Measurements from ENCODE around the gene CDK19.

CDK19 gene

DNA sequence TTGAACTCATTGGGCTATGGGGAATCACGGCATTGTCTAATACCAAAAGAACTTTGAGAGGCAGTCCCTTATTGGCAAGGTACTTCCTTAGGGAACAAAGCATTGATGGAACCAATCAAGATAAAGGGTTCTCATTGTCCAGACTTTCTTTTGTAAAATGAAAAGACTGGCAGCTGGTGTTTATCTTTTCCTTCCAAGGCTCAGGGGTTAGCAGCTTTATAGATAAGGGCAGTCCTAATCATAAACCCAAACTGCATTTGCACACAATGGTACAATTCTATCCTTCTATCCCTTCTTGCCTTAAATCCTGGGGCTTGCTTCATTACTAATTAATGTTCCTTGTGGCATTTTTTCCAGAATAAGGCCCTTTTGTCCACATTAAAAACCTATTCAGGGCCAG, 28.6 kb downstream of the CDK19 start:
- Histone ChIP-seq H3K9me3 (replicated peaks in 1 of 2; ENCODE audit: control insufficient read depth in 2 of 2, insufficient read depth in 1 of 2, low read depth in 1 of 2, low read length in 2 of 2) (peaks cover 5 to 10% of the 10 kb centered on the region in 2 donors), H2BK120ac (ENCODE audit: low read depth, low read length) (no peak overlapping the region), H3K27me3 (ENCODE audit: control insufficient read depth in 3 of 3, insufficient read depth in 3 of 3, low read depth in 1 of 3, low read length in 3 of 3) (no peaks in the 10 kb centered on the region), H3K4me3 (ENCODE audit: low read length in 2 of 2) (no peak overlapping the region), H2BK15ac (ENCODE audit: low read length) (no peak overlapping the region), H3K79me1 (ENCODE audit: low read depth, low read length) (peaks cover 2% of the 10 kb centered on the region), H3K4me2 (ENCODE audit: insufficient read depth, low read length, poor library complexity, severe bottlenecking) (no peak overlapping the region), H2AFZ (ENCODE audit: low read length) (no peak overlapping the region), H3K4ac (ENCODE audit: low read length) (no peak overlapping the region), H3K23ac (ENCODE audit: low read depth, low read length, poor library complexity) (no peak overlapping the region), H4K8ac (ENCODE audit: low read depth, low read length) (no peak overlapping the region), H2BK12ac (ENCODE audit: low read length) (no peak overlapping the region), H3K9ac (ENCODE audit: low read depth, low read length, poor library complexity) (no peak overlapping the region), H3K14ac (ENCODE audit: low read length) (no peak overlapping the region), H2AK5ac (ENCODE audit: low read depth, low read length) (no peak overlapping the region), H3K36me3 (replicated peaks in 1 of 2; ENCODE audit: control insufficient read depth in 2 of 2, insufficient read depth in 2 of 2, low read length in 2 of 2) (no peaks in the 10 kb centered on the region), H4K91ac (ENCODE audit: low read depth, low read length, poor library complexity) (no peak overlapping the region), H3K4me1 (ENCODE audit: control insufficient read depth in 2 of 2, insufficient read depth in 1 of 2, low read depth in 1 of 2, low read length in 2 of 2) (no peaks in the 10 kb centered on the region), H3K27ac (replicated peaks; ENCODE audit: low read length) (no peak overlapping the region), H2BK5ac (ENCODE audit: low read length) (no peak overlapping the region), H3K18ac (ENCODE audit: low read length) (no peak overlapping the region)
- DNase-seq (ENCODE audit: low spot score), result no peak
- WGBS, 2 donors (ENCODE audit: extremely low coverage in 2 of 2, insufficient read length in 2 of 2, insufficient replicate concordance in 1 of 2), result no CpG with 5 or more reads among the region's 1 CpG

DNA sequence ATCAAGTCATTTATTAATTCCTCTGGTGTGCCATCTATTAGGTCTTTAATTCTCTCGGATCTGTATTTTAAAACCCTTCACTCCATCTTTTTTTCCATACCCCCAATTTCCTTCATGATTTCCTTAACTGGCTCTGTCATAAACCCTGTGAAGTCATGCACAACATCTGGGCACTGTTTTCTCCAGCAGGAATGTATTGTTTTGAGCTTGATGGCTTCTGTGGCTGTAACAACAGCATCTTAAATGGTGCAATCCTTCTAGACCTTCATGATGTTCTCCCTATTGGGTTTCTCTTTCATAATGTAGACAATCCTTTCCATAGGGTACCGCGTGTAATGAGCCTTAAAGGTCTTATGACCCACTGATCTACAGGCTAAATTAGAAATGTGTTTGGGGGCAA, 29.0 kb downstream of the CDK19 start:
- Histone ChIP-seq H3K36me3 (replicated peaks in 1 of 2; ENCODE audit: control insufficient read depth in 2 of 2, insufficient read depth in 2 of 2, low read length in 2 of 2) (no peaks in the 10 kb centered on the region), H3K4me1 (ENCODE audit: control insufficient read depth in 2 of 2, insufficient read depth in 1 of 2, low read depth in 1 of 2, low read length in 2 of 2) (no peaks in the 10 kb centered on the region), H3K27ac (replicated peaks; ENCODE audit: low read length) (no peak overlapping the region), H4K8ac (ENCODE audit: low read depth, low read length) (no peak overlapping the region), H2AK5ac (ENCODE audit: low read depth, low read length) (no peak overlapping the region), H3K79me1 (ENCODE audit: low read depth, low read length) (peaks cover 4% of the 10 kb centered on the region), H3K14ac (ENCODE audit: low read length) (no peak overlapping the region), H3K27me3 (ENCODE audit: control insufficient read depth in 3 of 3, insufficient read depth in 3 of 3, low read depth in 1 of 3, low read length in 3 of 3) (no peaks in the 10 kb centered on the region), H3K9me3 (replicated peaks in 1 of 2; ENCODE audit: control insufficient read depth in 2 of 2, insufficient read depth in 1 of 2, low read depth in 1 of 2, low read length in 2 of 2) (peaks cover 5 to 10% of the 10 kb centered on the region in 2 donors), H2BK120ac (ENCODE audit: low read depth, low read length) (no peak overlapping the region), H2BK12ac (ENCODE audit: low read length) (no peak overlapping the region), H3K9ac (ENCODE audit: low read depth, low read length, poor library complexity) (no peak overlapping the region), H2AFZ (ENCODE audit: low read length) (no peak overlapping the region), H3K18ac (ENCODE audit: low read length) (no peak overlapping the region), H3K4me2 (ENCODE audit: insufficient read depth, low read length, poor library complexity, severe bottlenecking) (no peak overlapping the region), H2BK15ac (ENCODE audit: low read length) (no peak overlapping the region), H2BK5ac (ENCODE audit: low read length) (no peak overlapping the region), H4K91ac (ENCODE audit: low read depth, low read length, poor library complexity) (no peak overlapping the region), H3K4ac (ENCODE audit: low read length) (no peak overlapping the region), H3K23ac (ENCODE audit: low read depth, low read length, poor library complexity) (no peak overlapping the region), H3K4me3 (ENCODE audit: low read length in 2 of 2) (no peak overlapping the region)
- DNase-seq (ENCODE audit: low spot score), result no peak
- 100% methylated on average over 1 of the region's 3 CpGs; no CpG with 5 or more reads in 1 of the 2 donors for WGBS, 2 donors (ENCODE audit: extremely low coverage in 2 of 2, insufficient read length in 2 of 2, insufficient replicate concordance in 1 of 2)

DNA sequence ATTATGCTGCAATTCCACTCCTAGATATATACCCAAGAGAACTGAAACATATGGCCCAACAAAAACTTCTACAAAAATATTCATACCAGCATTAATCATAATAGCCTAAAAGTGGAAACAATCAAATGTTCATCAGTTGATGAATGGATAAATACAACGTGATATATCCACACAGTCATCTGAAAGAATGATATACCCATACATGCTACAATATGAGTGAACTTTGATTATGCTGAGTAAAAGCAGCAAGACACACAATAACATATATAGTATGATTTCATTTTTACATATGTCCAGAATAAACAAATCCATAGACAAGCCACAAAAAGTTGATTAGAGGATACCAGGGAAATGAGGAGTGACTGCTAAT, 30.7 kb downstream of the CDK19 start:
- peaks cover 4% of the 10 kb centered on the region for H3K79me1 ChIP-seq (ENCODE audit: low read depth, low read length)
- H2AFZ ChIP-seq (ENCODE audit: low read length), result no peak overlapping the region
- H3K4me2 ChIP-seq (ENCODE audit: insufficient read depth, low read length, poor library complexity, severe bottlenecking), result no peak overlapping the region
- H3K23ac ChIP-seq (ENCODE audit: low read depth, low read length, poor library complexity), result no peak overlapping the region
- no peak overlapping the region for H4K91ac ChIP-seq (ENCODE audit: low read depth, low read length, poor library complexity)
- no peak overlapping the region for H2AK5ac ChIP-seq (ENCODE audit: low read depth, low read length)
- H2BK12ac ChIP-seq (ENCODE audit: low read length), result no peak overlapping the region
- H2BK120ac ChIP-seq (ENCODE audit: low read depth, low read length), result no peak overlapping the region
- no peak overlapping the region for H3K18ac ChIP-seq (ENCODE audit: low read length)
- no peaks in the 10 kb centered on the region for H3K27me3 ChIP-seq (ENCODE audit: control insufficient read depth in 3 of 3, insufficient read depth in 3 of 3, low read depth in 1 of 3, low read length in 3 of 3)
- no peak overlapping the region for H2BK15ac ChIP-seq (ENCODE audit: low read length)
- no peaks in the 10 kb centered on the region for H3K36me3 ChIP-seq (replicated peaks in 1 of 2; ENCODE audit: control insufficient read depth in 2 of 2, insufficient read depth in 2 of 2, low read length in 2 of 2)
- no peaks in the 10 kb centered on the region for H3K4me1 ChIP-seq (ENCODE audit: control insufficient read depth in 2 of 2, insufficient read depth in 1 of 2, low read depth in 1 of 2, low read length in 2 of 2)
- no peak overlapping the region for H3K4ac ChIP-seq (ENCODE audit: low read length)
- no peak overlapping the region for H3K14ac ChIP-seq (ENCODE audit: low read length)
- no peak for DNase-seq (ENCODE audit: low spot score)
- H3K9me3 ChIP-seq (replicated peaks in 1 of 2; ENCODE audit: control insufficient read depth in 2 of 2, insufficient read depth in 1 of 2, low read depth in 1 of 2, low read length in 2 of 2), result peaks cover 5 to 10% of the 10 kb centered on the region in 2 donors
- no peak overlapping the region for H4K8ac ChIP-seq (ENCODE audit: low read depth, low read length)
- no peak overlapping the region for H2BK5ac ChIP-seq (ENCODE audit: low read length)
- no peak overlapping the region for H3K9ac ChIP-seq (ENCODE audit: low read depth, low read length, poor library complexity)
- WGBS, 2 donors (ENCODE audit: extremely low coverage in 2 of 2, insufficient read length in 2 of 2, insufficient replicate concordance in 1 of 2), result no CpG with 5 or more reads among the region's 1 CpG
- no peak overlapping the region for H3K4me3 ChIP-seq (ENCODE audit: low read length in 2 of 2)
- H3K27ac ChIP-seq (replicated peaks; ENCODE audit: low read length), result no peak overlapping the region

DNA sequence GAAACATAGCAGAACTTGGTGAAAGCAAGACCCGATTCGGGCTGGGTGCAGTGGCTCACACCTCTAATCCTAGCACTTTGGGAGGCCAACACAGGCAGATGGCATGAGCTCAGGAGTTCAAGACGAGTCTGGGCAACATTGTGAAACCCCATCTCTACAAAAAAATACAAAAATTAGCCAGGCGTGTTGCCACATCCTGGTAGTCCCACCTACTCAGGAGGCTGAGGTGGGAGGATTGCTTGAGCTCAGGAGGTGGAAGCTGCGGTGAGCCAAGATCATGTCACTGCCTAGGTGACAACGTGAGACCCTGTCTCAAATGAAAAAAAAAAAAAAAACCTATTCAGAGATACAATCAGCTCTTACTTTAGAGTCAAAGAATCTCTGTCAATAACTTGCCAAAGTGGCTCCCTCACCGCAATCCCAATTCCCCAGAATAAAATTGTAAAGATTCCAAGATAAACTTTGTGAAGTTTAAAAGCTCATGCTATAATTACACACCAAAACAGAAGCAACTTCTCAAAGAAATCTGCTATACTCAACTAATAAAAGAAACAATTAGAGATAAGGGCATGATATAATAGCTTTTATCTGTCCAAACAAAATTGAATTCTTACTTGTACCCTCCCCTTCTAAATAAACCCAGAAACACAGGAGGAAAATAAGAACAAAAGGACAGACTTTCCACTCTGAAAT, 33.6 kb downstream of the CDK19 start:
- H3K9me3 ChIP-seq (replicated peaks in 1 of 2; ENCODE audit: control insufficient read depth in 2 of 2, insufficient read depth in 1 of 2, low read depth in 1 of 2, low read length in 2 of 2), result no peaks in the 10 kb centered on the region
- no peak overlapping the region for H3K14ac ChIP-seq (ENCODE audit: low read length)
- H3K4ac ChIP-seq (ENCODE audit: low read length), result no peak overlapping the region
- no peak overlapping the region for H2AK5ac ChIP-seq (ENCODE audit: low read depth, low read length)
- H3K27ac ChIP-seq (replicated peaks; ENCODE audit: low read length), result no peak overlapping the region
- H3K4me3 ChIP-seq (ENCODE audit: low read length in 2 of 2), result no peak overlapping the region
- no peaks in the 10 kb centered on the region for H3K27me3 ChIP-seq (ENCODE audit: control insufficient read depth in 3 of 3, insufficient read depth in 3 of 3, low read depth in 1 of 3, low read length in 3 of 3)
- no peak overlapping the region for H2BK120ac ChIP-seq (ENCODE audit: low read depth, low read length)
- H3K36me3 ChIP-seq (replicated peaks in 1 of 2; ENCODE audit: control insufficient read depth in 2 of 2, insufficient read depth in 2 of 2, low read length in 2 of 2), result peaks cover 0 to 12% of the 10 kb centered on the region in 2 donors
- no peak overlapping the region for H2AFZ ChIP-seq (ENCODE audit: low read length)
- peaks cover 4% of the 10 kb centered on the region for H3K79me1 ChIP-seq (ENCODE audit: low read depth, low read length)
- no peak overlapping the region for H2BK15ac ChIP-seq (ENCODE audit: low read length)
- H4K8ac ChIP-seq (ENCODE audit: low read depth, low read length), result no peak overlapping the region
- H3K23ac ChIP-seq (ENCODE audit: low read depth, low read length, poor library complexity), result no peak overlapping the region
- no peaks in the 10 kb centered on the region for H3K4me1 ChIP-seq (ENCODE audit: control insufficient read depth in 2 of 2, insufficient read depth in 1 of 2, low read depth in 1 of 2, low read length in 2 of 2)
- H2BK5ac ChIP-seq (ENCODE audit: low read length), result no peak overlapping the region
- no peak overlapping the region for H4K91ac ChIP-seq (ENCODE audit: low read depth, low read length, poor library complexity)
- no peak overlapping the region for H3K9ac ChIP-seq (ENCODE audit: low read depth, low read length, poor library complexity)
- no peak overlapping the region for H3K18ac ChIP-seq (ENCODE audit: low read length)
- no peak for DNase-seq (ENCODE audit: low spot score)
- no peak overlapping the region for H2BK12ac ChIP-seq (ENCODE audit: low read length)
- H3K4me2 ChIP-seq (ENCODE audit: insufficient read depth, low read length, poor library complexity, severe bottlenecking), result no peak overlapping the region
- no CpG with 5 or more reads among the region's 7 CpGs for WGBS, 2 donors (ENCODE audit: extremely low coverage in 2 of 2, insufficient read length in 2 of 2, insufficient replicate concordance in 1 of 2)

All from neuronal stem cell (in vitro differentiated cells).